ENCODE results near the gene MAP3K8. TPM values are rescaled to one million over a fixed set of nuclear protein-coding genes. Genes with fewer than 3 reads are reported as not detected.

The MAP3K8 gene
- total RNA-seq, 1 donor from 2014 or later = 5.1 TPM

- H3K36me3 Mint-ChIP-seq (ENCODE audit: low read depth, unreplicated experiment) = no peaks in the 10 kb centered on the region
- Histone ChIP-seq H3K79me2 (ENCODE audit: insufficient read depth, low read length) (no peaks in the 10 kb centered on the region), H3K9ac (ENCODE audit: low read length) (no peak overlapping the region), H3K36me3 (ENCODE audit: insufficient read depth, low read length) (no peaks in the 10 kb centered on the region), H3K9me3 (ENCODE audit: insufficient read depth, low read depth, low read length) (no peaks in the 10 kb centered on the region), H2AFZ (ENCODE audit: low read depth, low read length) (no peak overlapping the region), H4K20me1 (ENCODE audit: insufficient read depth, low read length) (no peaks in the 10 kb centered on the region), H3K4me1 (ENCODE audit: insufficient read depth, low read length) (peaks cover 3% of the 10 kb centered on the region), H3K27ac (ENCODE audit: low read depth, low read length) (no peak overlapping the region), H3K4me3 (ENCODE audit: insufficient read depth, low read depth, low read length) (no peak overlapping the region), H3K27me3 (ENCODE audit: insufficient read depth, low read length) (peaks cover 36% of the 10 kb centered on the region), H3K4me2 (ENCODE audit: low read length) (no peak overlapping the region)
- H3K27me3 Mint-ChIP-seq (ENCODE audit: low read depth, unreplicated experiment) = peaks cover 28% of the 10 kb centered on the region
- H3K27ac Mint-ChIP-seq (ENCODE audit: unreplicated experiment) = no peak overlapping the region
- FAIRE-seq (no peak), DNase-seq (ENCODE audit: low read depth) (no peak)
- no peaks in the 10 kb centered on the region for H3K4me1 Mint-ChIP-seq (ENCODE audit: low read depth, unreplicated experiment)
- no peak overlapping the region for H3K4me3 Mint-ChIP-seq (ENCODE audit: unreplicated experiment)
- H3K9me3 Mint-ChIP-seq (ENCODE audit: unreplicated experiment) = no peaks in the 10 kb centered on the region
- TF ChIP-seq EZH2 (IDR thresholded peaks at IDR 0.05; ENCODE audit: insufficient read depth, low read length) (no peak), CTCF (IDR thresholded peaks at IDR 0.05; ENCODE audit: insufficient read depth, low read depth, low read length) (no peak)
Observed at GRCh38 chr10:30396293-30396692, 37.7 kb upstream of the MAP3K8 start.

- Histone ChIP-seq H4K20me1 (ENCODE audit: insufficient read depth, low read length) (no peaks in the 10 kb centered on the region), H3K9ac (ENCODE audit: low read length) (no peak overlapping the region), H3K27me3 (ENCODE audit: insufficient read depth, low read length) (peaks cover 36% of the 10 kb centered on the region), H3K4me2 (ENCODE audit: low read length) (no peak overlapping the region), H3K4me3 (ENCODE audit: insufficient read depth, low read depth, low read length) (no peak overlapping the region), H3K9me3 (ENCODE audit: insufficient read depth, low read depth, low read length) (no peaks in the 10 kb centered on the region), H3K36me3 (ENCODE audit: insufficient read depth, low read length) (no peaks in the 10 kb centered on the region), H2AFZ (ENCODE audit: low read depth, low read length) (no peak overlapping the region), H3K4me1 (ENCODE audit: insufficient read depth, low read length) (peaks cover 3% of the 10 kb centered on the region), H3K27ac (ENCODE audit: low read depth, low read length) (no peak overlapping the region), H3K79me2 (ENCODE audit: insufficient read depth, low read length) (no peaks in the 10 kb centered on the region)
- Mint-ChIP-seq H3K27ac (ENCODE audit: unreplicated experiment) (no peak overlapping the region), H3K9me3 (ENCODE audit: unreplicated experiment) (no peaks in the 10 kb centered on the region), H3K36me3 (ENCODE audit: low read depth, unreplicated experiment) (no peaks in the 10 kb centered on the region), H3K27me3 (ENCODE audit: low read depth, unreplicated experiment) (peaks cover 25% of the 10 kb centered on the region), H3K4me3 (ENCODE audit: unreplicated experiment) (no peak overlapping the region), H3K4me1 (ENCODE audit: low read depth, unreplicated experiment) (no peaks in the 10 kb centered on the region)
- DNase-seq (ENCODE audit: low read depth) (no peak), FAIRE-seq (no peak)
- TF ChIP-seq CTCF (IDR thresholded peaks at IDR 0.05; ENCODE audit: insufficient read depth, low read depth, low read length) (no peak), EZH2 (IDR thresholded peaks at IDR 0.05; ENCODE audit: insufficient read depth, low read length) (no peak)
Observed at GRCh38 chr10:30396698-30397097, 37.3 kb upstream of the MAP3K8 start.

- no peaks in the 10 kb centered on the region for H3K9me3 Mint-ChIP-seq (ENCODE audit: unreplicated experiment)
- H3K36me3 Mint-ChIP-seq (ENCODE audit: low read depth, unreplicated experiment) = no peaks in the 10 kb centered on the region
- H3K27me3 ChIP-seq (ENCODE audit: insufficient read depth, low read length) = peaks cover 29% of the 10 kb centered on the region
- H4K20me1 ChIP-seq (ENCODE audit: insufficient read depth, low read length) = no peaks in the 10 kb centered on the region
- DNase-seq (ENCODE audit: low read depth) (no peak), FAIRE-seq (no peak)
- H3K4me3 Mint-ChIP-seq (ENCODE audit: unreplicated experiment) = no peak overlapping the region
- H3K4me1 ChIP-seq (ENCODE audit: insufficient read depth, low read length) = no peaks in the 10 kb centered on the region
- H3K27ac ChIP-seq (ENCODE audit: low read depth, low read length) = no peak overlapping the region
- H3K36me3 ChIP-seq (ENCODE audit: insufficient read depth, low read length) = no peaks in the 10 kb centered on the region
- no peak overlapping the region for H2AFZ ChIP-seq (ENCODE audit: low read depth, low read length)
- peaks cover 21% of the 10 kb centered on the region for H3K27me3 Mint-ChIP-seq (ENCODE audit: low read depth, unreplicated experiment)
- no peaks in the 10 kb centered on the region for H3K79me2 ChIP-seq (ENCODE audit: insufficient read depth, low read length)
- TF ChIP-seq CTCF (IDR thresholded peaks at IDR 0.05; ENCODE audit: insufficient read depth, low read depth, low read length) = no peak
- H3K9ac ChIP-seq (ENCODE audit: low read length) = no peak overlapping the region
- no peak overlapping the region for H3K4me2 ChIP-seq (ENCODE audit: low read length)
- no peak overlapping the region for H3K27ac Mint-ChIP-seq (ENCODE audit: unreplicated experiment)
- H3K4me1 Mint-ChIP-seq (ENCODE audit: low read depth, unreplicated experiment) = no peaks in the 10 kb centered on the region
- H3K9me3 ChIP-seq (ENCODE audit: insufficient read depth, low read depth, low read length) = no peaks in the 10 kb centered on the region
- H3K4me3 ChIP-seq (ENCODE audit: insufficient read depth, low read depth, low read length) = no peak overlapping the region
Observed at GRCh38 chr10:30398193-30398592, 35.8 kb upstream of the MAP3K8 start.
